ENCODE measurements around the gene DDRGK1.

The DDRGK1 gene

DNA sequence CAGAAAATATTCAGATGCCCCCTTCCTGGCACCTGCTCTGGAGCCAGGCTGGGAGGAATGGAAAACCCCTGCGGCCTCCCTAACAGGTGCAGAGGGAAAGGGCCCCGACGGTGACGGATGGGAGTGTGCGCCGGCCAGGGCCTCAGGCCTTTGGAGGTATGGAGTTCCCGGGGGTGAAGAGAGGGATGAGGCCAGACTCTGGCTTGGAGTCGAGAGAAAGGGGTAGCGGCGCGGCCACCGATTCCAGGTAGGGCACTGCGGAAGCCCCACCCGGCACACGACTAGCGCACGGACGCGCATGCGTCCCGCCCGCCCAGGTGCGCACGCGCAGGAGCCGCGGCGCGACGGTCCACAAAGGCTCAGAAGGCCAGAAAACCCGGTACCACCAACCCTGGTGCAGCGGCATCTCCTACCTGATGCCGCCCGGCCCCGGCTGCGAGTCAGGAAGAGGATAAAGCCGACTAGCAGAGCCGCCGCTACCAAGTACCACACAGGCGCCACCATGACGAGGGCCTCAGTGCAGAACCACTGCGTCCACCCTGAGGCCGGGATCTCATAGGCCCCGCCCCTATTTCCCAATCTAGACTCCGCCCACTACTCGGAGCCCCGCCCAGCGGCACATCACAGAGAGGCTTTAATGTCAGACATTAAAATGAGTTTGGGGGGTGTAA is at the start of gene DDRGK1:
DDRGK1 (minus strand) TSS at position 559 of the 671 bp plus-strand sequence; CDS start at position 504, 55 bp downstream.
- DNase-seq: peak; percentile 78 to 84

DNA sequence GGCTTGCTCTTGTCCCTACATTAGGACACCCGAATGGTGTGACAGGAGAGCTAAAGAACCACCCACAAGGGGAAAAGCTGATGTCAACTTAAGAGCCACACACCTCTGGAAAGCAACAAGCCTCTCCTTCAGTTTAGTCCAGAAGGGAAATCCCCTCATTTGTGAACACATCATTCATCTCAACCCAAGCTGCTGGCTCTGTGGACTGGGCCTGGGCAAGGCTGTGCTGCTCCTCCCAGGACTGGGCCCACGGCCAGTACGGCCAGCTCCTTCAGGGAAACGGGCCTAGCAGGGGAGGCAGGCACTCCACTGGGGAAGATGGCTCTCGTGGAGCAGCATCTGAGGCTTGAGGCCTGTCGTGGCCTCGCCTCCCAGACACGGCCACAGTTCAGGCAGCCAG is 47.3 kb upstream of the DDRGK1 start:
- no peak for DNase-seq

DNA sequence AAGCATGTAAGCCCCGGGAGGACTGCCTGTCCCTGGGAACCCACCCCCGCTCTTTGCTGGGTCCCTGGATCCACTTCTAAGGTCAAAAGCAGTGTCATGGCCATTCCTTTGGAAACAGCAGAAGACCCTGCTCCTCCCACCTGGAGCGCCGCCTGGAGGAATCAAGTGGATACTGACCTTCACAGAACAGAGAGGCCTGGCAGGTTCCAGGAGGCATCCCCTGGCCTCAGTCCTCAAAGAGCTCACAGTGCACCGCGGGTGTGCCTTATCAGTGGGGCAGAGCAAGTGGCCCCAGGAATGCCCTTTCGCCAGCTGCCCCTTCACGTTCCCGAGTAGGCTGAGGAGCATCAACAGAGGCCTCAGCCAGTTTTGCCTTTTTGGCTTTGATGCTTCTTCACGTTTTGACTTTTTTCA is 45.6 kb upstream of the DDRGK1 start:
- no peak for DNase-seq

DNA sequence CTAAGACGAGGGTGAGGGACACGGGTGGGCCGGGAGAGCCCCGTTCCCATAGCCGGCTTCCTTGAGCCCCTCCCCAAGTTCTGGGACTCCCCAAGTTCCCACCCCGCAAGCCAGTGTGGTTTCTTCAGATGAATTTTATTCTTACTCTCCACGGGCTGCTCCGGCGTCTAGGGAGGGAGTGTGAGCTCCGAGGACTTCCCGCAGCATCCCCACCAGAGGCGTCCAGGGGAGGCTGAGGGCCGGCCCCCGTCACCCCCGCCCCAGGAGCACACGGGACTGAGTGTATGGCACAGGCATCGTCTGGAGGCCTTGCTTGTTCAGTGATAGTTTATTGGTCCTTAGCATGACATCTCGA is 44.5 kb upstream of the DDRGK1 start:
- DNase-seq: no peak

DNA sequence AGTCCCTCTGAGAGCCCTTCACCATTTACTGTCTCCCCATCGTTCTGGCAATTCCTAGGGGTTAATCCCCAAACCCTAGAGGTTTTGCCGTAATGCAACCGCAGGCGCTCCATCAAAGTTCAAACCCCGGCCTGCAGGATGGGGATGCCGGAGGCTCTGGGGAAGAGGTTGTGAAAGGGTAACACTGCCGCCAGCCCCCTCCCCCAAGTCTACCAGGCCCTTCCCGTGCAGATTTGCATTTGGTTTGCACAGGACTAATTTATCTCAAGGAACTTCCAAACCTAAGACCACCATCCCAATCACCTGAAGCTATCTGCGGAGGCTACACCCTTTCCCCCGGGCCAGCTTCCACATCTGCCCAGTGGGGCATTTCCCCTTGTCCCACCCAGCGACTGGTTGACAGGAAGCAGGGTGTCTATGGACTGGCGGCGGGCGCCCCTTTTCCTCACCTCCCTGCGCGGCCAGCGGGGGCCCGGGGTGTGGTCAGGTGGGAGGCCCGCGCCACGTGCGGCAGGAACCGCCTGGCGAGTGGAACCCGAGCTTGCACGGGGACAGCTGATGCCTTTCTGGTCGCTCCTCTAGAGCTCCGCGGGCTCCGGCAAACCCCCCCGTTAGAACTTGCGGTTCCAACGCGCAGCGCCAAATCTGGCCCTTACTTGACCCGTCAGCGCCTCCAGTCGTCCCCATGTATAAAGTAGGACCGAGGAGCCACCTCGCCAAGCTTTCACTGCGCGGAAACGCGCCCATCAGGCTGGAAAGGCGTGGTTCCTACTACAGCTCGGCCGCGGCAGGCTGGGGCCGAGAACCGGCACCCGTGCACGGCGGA is 43.9 kb upstream of the DDRGK1 start:
- DNase-seq: no peak

DNA sequence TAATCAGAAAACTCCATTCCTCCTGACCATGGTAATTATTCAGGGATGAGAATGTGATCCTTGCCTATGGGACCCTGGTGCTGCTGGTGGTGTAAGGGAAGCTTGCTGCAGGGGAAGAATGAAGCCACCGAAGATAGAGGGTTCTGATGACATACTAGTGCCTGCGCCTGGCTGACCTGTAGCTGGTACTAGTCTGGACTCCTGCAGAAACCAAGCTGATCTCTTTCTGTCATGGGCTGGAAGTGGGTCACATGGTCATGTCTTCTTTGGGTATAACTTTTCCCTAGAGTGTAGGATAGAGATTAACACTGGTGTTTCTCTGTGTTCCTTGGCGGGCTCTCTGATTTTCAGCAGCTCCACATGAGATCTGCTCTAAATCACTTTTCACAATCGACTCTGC is 43.2 kb upstream of the DDRGK1 start:
- no peak for DNase-seq

DNA sequence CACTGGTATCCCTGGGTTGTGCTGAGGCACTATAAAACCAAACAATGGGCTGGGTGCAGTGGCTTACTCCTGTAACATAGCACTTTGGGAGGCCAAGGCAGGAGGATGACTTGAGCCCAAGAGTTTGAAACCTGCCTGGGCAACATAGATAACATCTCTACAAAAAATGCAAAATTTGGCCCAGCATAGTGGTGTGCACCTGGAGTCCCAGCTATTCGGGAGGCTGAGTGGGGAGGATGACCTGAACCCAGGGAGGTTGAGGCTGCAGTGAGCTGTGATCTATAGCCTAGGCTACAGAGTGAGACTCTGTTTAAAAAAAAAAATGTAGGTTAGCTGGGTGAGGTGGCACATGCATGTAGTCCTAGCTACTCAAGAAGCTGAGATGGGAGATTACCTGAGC is 42.2 kb upstream of the DDRGK1 start:
- no peak for DNase-seq

DNA sequence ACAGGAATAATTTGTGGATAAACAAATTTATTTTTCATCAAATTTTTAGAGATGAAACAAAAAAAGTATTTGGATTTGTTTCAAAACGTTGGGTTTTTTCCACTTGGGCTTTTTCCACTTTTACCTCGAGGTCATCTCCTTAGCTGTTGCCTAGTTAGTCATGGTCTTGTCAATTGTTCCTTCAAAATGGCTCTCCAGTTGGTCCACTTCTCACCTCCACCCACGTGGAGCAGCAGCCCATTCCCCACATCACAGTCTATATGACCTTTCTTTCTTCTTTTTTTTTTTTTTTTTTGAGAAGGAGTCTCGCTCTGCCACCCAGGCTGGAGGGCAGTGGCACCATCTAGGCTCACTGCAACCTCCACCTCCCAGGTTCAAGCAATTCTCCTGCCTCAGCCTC is 41.2 kb upstream of the DDRGK1 start:
- no peak for DNase-seq

DNA sequence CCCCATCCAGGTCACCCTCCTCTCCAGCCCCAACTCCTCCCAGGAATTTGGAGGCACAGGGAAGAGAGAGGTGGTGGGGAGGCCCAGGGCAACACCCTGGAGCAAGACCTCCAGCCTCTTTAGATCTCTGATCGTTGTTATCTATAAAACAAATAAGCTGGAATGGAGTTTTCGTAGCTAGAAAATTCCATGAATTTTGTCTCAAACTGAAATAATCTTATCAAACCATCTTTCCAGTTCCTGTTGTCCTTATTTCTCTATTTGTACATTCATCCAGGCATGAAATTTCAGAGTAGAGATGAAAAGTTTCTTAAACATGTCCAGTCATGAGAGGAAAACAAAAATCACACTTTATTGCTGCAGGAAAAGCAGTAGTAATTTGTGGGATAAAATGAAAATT is 40.7 kb upstream of the DDRGK1 start:
- DNase-seq: no peak

DNA sequence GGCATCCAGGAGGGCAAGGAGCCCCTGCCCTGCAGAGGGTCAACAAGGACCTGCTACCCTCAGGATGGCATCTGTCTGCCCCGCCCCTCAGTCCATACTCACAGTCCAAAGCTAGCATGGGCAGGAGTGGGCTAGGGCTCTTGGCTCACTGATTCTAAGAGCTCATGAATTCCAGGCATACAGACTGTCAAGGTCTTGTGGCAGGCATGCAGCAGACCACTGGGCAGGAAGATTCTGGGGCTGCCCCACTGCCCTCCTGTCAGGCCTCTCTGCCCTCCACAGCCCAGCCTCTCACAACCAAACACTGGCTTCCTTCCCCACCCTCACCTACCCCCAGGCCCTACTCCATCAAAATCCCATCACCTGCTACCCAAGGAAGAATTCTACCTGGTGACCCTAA is 40.1 kb upstream of the DDRGK1 start:
- no peak for DNase-seq

DNA sequence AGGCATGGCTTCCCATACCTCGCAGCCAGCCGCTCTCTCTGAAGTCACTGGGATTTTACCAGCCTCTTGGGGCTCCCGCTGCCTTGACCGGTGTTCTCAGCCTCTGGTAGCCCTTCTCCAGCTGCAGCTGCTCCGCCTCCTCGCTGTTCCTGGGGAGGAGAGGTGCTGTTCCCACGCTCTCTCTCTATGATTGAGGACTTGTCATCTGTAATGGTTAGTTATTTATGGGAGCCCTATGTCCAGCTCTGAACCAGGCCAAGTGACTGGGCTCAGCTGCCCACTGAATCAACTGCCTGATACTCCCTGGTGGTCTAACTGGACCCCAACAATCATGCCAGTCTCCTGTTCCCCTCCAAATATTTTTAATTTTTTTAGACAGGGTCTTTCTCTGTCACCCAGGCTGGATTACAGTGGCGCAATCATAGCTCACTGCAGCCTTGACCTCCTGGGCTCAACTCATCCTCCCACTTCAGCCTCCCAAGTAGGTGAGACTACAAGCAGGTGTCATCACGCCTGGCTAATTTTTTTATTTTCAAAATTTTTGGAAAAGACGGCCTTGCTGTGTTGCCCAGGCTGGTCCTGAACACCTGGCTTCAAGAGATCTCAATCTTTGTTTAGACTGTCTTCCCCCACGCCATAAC is 39.4 kb upstream of the DDRGK1 start:
- DNase-seq: no peak

DNA sequence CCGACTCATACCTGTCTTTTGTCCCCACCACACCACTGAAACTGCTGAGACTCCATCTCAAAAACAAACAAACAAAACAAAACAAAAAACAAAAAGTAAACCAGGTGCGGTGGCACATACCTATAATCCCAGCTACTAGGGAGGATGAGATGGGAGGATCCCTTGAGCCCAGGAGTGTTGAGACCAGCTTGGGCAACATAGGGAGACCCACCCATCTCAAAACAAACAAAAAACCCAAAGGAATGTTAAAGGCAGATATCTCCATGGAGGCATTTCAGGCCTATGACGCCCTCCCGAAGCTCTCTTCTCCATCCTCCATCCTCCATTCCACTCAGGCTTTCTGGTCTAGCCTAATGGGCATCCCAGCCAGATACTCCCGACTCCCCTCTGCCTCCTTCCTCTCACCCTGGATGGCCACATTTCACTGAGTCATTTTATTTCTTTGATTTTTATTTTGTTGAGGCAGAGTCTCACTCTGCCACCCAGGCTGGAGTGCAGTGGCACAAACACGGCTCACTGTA is 37.8 kb upstream of the DDRGK1 start:
- DNase-seq: no peak

DNA sequence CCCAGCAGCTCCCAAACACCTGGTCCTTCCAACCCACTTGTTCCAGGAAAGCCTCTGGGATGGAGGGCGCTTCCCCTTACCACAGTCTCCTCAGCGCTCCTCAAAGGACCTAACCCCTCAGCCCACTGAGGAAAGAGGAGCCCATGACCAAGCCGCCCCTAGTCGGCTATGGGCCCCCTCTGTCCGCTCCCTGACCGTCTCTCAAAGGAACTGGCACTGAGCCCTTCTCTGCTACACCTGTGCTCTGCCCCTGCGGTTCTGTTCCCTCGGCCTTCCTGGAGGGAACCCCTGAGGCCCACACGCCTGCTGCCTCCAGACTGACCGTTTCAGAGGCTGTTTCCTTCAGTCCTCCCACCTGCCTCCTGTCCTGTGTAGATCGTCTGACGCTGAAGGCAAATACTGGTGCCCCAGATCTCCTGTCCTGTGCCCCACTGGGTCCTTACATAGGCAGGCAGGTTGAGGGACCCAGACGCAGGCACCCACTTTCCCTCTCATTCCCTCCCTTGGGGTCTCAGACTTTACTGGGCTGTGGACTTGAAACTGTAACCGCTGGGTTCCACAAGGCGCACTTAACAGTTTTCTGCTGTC is 36.4 kb upstream of the DDRGK1 start:
- no peak for DNase-seq

DNA sequence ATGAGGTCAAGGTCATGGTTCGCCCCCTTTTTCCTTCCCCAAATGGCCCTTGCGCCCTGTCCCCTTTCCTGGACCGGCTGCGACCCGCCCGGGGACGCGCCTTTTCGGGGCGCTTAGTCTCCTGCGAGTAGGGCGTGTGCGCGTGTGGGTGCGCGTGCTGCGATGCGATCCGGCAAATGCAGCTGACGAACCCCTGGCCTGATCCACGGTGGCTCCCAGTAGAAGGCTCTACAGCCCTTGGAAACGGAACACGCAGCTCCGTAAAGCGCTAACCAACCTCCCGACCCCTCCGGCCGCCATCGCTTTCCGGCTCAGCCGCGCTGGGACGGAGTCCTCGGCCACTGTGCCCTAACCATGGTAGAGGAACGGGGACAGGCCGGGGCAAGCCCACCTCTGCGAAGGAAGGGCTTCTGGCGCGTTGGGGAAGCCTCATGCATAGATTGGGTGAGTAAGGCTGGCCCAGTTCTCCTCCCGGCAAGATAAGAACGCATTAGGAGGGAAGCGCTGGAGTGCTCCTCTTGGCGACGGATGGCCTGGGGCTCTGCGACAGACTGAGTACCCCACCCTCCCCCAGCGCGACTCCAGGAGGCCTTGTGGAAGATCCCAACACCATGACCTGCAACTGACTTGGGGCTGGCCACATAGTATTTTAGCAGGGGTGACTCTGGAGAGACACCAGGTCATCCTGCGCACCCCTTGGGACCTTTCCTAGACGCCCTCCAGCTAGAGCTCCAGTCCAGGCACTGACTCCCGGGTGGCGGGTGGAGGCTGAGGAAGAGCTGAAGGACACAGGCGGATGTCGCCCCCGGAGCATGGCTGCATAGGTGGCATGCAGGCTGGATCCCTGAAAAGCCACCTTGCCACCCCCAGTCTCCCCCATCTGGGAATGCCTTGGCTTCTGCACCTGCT is 35.6 kb upstream of the DDRGK1 start:
- DNase-seq: no peak

DNA sequence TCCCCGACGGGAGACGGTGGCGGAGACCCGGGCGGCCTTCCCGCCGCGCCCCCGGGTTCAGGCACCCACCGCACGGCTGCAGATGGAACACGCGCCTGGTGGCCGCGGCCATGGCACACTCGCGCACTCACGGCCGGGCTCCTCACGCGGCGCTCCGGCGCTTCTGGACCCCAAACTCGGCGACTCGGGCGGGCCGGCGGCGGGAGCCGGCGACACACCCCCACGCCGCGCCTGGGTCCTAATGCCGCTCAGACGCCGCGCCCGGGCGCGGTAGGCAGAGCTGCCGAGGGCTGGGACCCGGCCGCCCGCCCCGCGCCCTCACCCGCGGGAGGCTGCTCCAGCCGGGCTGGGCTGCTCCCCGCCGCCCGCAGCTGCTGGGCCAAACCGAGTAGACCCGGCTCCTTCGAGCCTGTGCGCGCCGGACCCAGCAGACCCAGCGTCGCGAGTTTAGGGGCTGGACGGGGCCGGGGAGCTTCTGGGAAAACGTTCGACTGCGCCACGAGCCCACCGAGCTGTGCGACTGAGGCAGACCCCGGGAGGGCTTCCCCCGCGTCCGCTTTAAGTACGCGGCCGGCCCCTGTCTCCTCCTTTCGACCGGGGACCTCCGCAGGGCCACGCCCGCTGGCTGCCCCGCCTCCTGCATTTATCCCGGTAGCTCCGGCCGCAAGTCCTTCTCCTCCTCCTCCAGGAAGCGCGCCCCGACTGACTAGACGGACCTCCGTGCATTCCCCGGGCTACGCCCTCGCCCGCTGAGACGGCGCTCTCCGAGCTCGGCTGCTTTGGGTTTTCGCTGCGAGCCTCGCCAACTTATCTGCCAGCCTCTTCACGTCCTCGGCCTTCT is 34.8 kb upstream of the DDRGK1 start, which contains the start of gene SLC4A11:
SLC4A11 (minus strand) TSS at position 165 of the 841 bp plus-strand sequence; CDS start at position 112, 53 bp downstream.
- DNase-seq: peak in 1 of 2 experiments; percentile 51

DNA sequence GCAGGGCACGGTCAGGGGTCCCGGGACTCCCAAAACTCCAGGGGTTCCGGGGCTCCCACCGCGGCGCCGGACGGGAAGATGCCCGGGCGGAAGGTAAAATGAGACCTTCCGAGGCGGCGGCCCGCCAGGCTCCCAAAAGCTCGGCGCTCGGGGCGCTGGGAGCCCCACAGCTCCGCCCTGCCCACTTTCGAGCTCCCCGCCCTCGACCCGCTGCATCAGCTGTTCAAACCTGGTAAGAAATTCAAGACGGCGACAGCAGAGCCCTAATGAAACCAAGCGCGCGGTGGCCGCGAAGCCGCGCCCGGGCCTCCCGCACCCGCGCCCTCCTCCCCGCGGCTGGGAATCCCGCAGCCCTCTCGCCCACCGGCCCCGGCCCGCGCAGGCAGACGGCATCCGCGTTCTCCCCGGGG is 34.1 kb upstream of the DDRGK1 start:
- no peak for DNase-seq

DNA sequence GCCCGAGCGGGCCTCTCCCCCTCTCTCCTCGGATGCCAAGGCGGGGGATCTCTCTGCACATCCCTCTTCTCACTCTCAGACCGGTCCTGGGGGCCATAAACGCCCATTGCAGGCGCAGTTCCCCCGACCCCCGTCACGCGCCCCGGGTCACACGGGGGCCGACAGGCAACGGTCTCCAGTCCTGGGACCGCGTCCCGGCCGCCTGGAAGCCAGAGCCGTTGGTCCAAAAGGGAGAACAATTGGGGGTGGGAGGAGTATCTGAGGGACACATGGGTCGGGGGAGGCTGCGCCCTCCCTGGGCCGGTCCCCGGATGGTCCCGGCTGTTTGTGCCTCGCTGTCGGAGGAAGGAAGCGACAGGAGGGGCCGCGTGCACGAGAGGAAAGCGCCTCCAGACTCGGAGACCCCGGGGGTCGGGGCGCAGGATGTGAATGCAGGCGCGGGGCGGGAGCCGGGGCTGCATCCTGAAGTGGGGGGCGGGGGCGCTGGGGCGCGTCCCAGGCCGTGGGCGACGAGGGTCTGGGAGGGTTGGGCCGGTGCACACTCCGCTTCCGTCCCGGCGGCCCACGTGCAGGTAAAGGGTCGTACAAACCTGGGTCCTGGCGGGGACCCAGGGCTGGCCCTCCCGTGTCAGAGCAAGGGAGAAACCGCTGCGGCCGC is 33.6 kb upstream of the DDRGK1 start:
- DNase-seq: no peak

DNA sequence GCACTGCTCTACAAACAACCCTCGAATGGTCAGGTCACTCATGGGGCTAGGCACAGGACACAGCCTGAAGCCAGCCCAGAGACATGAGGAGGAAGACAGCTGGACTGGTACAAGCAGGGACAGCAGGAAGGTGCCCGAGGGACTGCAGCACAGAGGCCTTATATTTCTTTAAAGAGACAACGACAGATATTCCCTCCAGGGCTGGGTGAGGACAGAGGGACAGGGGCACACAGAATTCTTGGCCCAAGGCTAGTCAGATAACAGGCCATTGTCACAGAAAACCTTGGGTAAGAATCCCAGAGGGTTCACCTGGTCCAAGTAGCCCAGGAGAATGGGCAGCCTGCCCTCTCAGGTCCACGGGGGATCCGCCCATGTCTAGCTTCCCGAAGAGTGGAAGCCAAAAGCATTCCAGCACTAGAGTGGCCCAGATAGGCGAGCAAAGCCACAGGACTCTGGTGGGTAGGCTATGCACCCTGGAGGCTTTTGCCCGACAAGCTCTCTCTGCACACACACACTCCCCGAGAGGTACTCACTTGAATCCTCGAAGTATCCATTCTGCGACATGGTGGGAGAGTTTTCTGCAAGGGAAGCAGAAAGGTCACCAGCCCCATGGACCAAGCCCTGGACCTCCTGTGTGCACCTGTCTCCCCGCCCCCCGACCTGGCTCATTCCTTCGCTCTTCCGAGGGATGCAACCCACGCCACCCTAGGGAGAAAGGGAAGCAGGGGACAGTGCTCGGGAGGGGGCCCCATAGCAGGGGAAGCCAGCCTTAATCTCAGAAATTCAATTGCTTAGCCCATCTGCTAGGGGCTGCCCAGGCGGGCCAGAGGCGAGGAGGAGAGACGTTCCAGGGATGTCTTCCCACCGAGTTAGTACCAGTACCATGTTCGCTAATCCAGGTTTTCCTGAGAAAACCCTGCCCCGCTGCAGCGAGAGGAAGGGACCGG is 32.8 kb upstream of the DDRGK1 start:
- DNase-seq: no peak

DNA sequence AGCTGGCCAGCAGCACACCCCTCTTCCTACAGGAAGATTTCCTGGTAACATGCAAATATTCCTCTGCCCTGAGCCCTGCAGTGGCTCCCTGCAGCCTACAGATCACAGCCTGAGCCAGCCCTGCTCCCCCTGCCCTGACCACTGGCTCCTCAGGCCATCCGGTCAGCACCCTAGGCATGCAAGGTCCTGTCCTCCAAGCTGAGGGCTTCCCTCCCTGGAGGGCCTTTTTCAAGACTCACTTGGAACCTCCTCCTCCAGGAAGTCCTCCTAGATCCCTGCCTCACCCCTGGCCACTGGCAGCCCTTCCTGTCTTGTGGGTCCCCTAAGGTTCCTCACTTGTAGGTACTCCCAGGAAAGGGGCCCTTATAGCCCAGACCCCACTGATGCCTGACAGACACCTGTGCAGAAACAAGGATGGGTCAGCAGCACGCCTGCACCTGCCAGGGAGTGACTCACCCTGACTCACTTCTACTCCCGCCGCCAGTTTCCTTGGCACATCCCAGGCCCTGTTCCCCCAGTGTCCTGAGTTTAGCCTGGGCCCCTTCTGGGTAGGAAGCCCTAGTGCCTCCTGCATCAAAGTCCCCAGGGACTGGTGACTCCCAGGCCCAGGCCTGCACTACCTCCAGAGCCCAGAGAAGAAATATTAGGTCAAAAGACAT is 31.3 kb upstream of the DDRGK1 start:
- DNase-seq: no peak
